Sigmoid colon (tissue), 7 donors: ENCODE results near the gene BCAS3. TPM values are rescaled to one million over a fixed set of nuclear protein-coding genes. Genes with fewer than 3 reads are reported as not detected.

Source experiments
- DNase-seq: peaks from one replicate; pipeline ENCODE4 v3.0.0-alpha.2; 2019
- H3K27ac ChIP-seq, 4 donors: fragments of 200-600 bp; sonication (generic); one replicate each; pipeline ENCODE4 v1.5.1; 2016 to 2019; ENCODE audit warnings: mild to moderate bottlenecking in 1 of 4
- H3K27me3 ChIP-seq, 3 donors: fragments of 200-600 bp; sonication (generic); one replicate each; pipeline ENCODE4 v1.5.1; 2019; ENCODE audit warnings: mild to moderate bottlenecking in 1 of 3
- H3K36me3 ChIP-seq, 4 donors: fragments of 200-600 bp; sonication (generic); one replicate each; pipeline ENCODE4 v1.5.1; 2016 to 2019
- H3K4me1 ChIP-seq, 4 donors: fragments of 200-600 bp; sonication (generic); one replicate each; pipeline ENCODE4 v1.5.1; 2017 to 2019
- H3K4me3 ChIP-seq, 4 donors: fragments of 200-600 bp; sonication (generic); one replicate each; pipeline ENCODE4 v1.5.1; 2017 to 2019; ENCODE audit warnings: mild to moderate bottlenecking in 2 of 4, moderate library complexity in 1 of 4
- H3K9me3 ChIP-seq, 4 donors: fragments of 200-600 bp in 3 of 4; sonication (generic) in 3 of 4; one replicate each; pipeline versions ENCODE4 v1.5.1 to v1.6.1; 2013 to 2019
- CTCF ChIP-seq, 4 experiments: fragments of 450-650 bp in 3 of 4; fragments of 200-600 bp in 1 of 4; IDR thresholded peaks; one replicate each; pipeline ENCODE4 v1.5.1; 2016 to 2019; ENCODE audit warnings: antibody characterized with exemption in 4 of 4, mild to moderate bottlenecking in 3 of 4, moderate library complexity in 2 of 4
- EP300 ChIP-seq, 4 donors: sonication (generic); formaldehyde crosslinking; IDR thresholded peaks; one replicate each; pipeline ENCODE4 v1.6.1; 2017; ENCODE audit warnings: antibody characterized with exemption in 4 of 4
- POLR2A ChIP-seq, 2 donors: fragments of 450-650 bp; IDR thresholded peaks; one replicate each; pipeline ENCODE4 v1.6.1; 2016; ENCODE audit warnings: antibody characterized with exemption in 2 of 2, mild to moderate bottlenecking in 2 of 2, moderate library complexity in 2 of 2
- POLR2AphosphoS5 ChIP-seq, 4 donors: sonication (generic); formaldehyde crosslinking; IDR thresholded peaks; one replicate each; pipeline ENCODE4 v1.6.1; 2017; ENCODE audit warnings: antibody characterized with exemption in 4 of 4
- WGBS, 2 donors: extraction: QIAGEN DNeasy Blood & Tissue Kit; methylation state at CpG; one replicate each; pipeline ENCODE4 v1.1.7; 2013; 5-methylcytosine and 5-hydroxymethylcytosine counted together
- intact Hi-C: fragments of 100-400 bp; cut with DNase I; formaldehyde crosslinking; loops from one replicate; pipeline ENCODE4 v1.15.1; 2023
- polyA plus RNA-seq, 3 donors: library from polyadenylated mRNA; stranded (reverse); fragments of 200-250 nt; gene quantifications; one replicate each; pipeline ENCODE4 v1.2.3, GENCODE V29; 2013
- total RNA-seq, 4 donors: library from RNA; depleted of rRNA; stranded (reverse); fragments of >200 nt; gene quantifications; one replicate each; pipeline ENCODE4 v1.1.0, GENCODE V29; 2016
- donor health status: healthy with polysubstance abuse.
- donor health status: Bipolar disorder and iron deficiency.
- donor health status: healthy.

BCAS3 gene
- total and polyA plus RNA-seq, 7 donors = 6.3 to 38.5 (median 28.5) TPM

GRCh38 chr17:61390479-61390791, 712.8 kb downstream of the BCAS3 start:
- no peaks in the 10 kb centered on the region for H3K9me3 ChIP-seq
- intact Hi-C loops = no loop called here
- no peak overlapping the region for H3K4me3 ChIP-seq
- peaks cover 0 to 36% (median 17%) of the 10 kb centered on the region in 3 donors for H3K27me3 ChIP-seq
- 93% methylated on average over 11 of the region's 11 CpGs for WGBS, 2 donors
- no peak for TF ChIP-seq POLR2A (IDR thresholded peaks at IDR 0.05)
- H3K36me3 ChIP-seq = no peaks in the 10 kb centered on the region
- no peak overlapping the region for H3K27ac ChIP-seq
- H3K4me1 ChIP-seq = peaks cover 0 to 10% (median 5%) of the 10 kb centered on the region in 4 donors
- DNase-seq = no peak

GRCh38 chr17:61391595-61392291, 714.1 kb downstream of the BCAS3 start:
- H3K36me3 ChIP-seq = no peaks in the 10 kb centered on the region
- 92 to 94% methylated on average over 19 of the region's 19 CpGs for WGBS, 2 donors
- peaks cover 0 to 18% (median 15%) of the 10 kb centered on the region in 4 donors for H3K4me1 ChIP-seq
- H3K4me3 ChIP-seq = no peak overlapping the region
- peaks cover 13 to 49% (median 30%) of the 10 kb centered on the region in 3 donors for H3K27me3 ChIP-seq
- no peak overlapping the region for H3K27ac ChIP-seq
- H3K9me3 ChIP-seq = no peaks in the 10 kb centered on the region
- TF ChIP-seq EP300 (IDR thresholded peaks at IDR 0.05) (no peak), CTCF (IDR thresholded peaks at IDR 0.05) (no peak), POLR2A (IDR thresholded peaks at IDR 0.05) (no peak), POLR2AphosphoS5 (IDR thresholded peaks at IDR 0.05) (no peak)
- intact Hi-C loops = no loop called here
- no peak for DNase-seq

- Histone ChIP-seq H3K4me1 (peaks cover 0 to 28% (median 24%) of the 10 kb centered on the region in 4 donors), H3K27ac (no peak overlapping the region)
Measured at GRCh38 chr17:61392679-61393078, 715.0 kb downstream of the BCAS3 start.

GRCh38 chr17:61393550-61393903, 715.9 kb downstream of the BCAS3 start:
- intact Hi-C loops = no loop called here
- H3K9me3 ChIP-seq = no peaks in the 10 kb centered on the region
- H3K27ac ChIP-seq = no peak overlapping the region
- WGBS, 2 donors = 87 to 88% methylated on average over 3 of the region's 3 CpGs
- DNase-seq = no peak
- TF ChIP-seq POLR2A (IDR thresholded peaks at IDR 0.05) (no peak), CTCF (IDR thresholded peaks at IDR 0.05) (no peak), POLR2AphosphoS5 (IDR thresholded peaks at IDR 0.05) (no peak), EP300 (IDR thresholded peaks at IDR 0.05) (no peak)
- H3K4me1 ChIP-seq = peaks cover 0 to 35% (median 29%) of the 10 kb centered on the region in 4 donors
- no peaks in the 10 kb centered on the region for H3K36me3 ChIP-seq
- H3K4me3 ChIP-seq = no peak overlapping the region
- peaks cover 29 to 65% (median 47%) of the 10 kb centered on the region in 3 donors for H3K27me3 ChIP-seq

More at GRCh38 chr17:61392679-61393078, 715.0 kb downstream of the BCAS3 start:
- no peak for DNase-seq
- peaks cover 22 to 58% (median 40%) of the 10 kb centered on the region in 3 donors for H3K27me3 ChIP-seq
- WGBS, 2 donors = 87 to 91% methylated on average over 3 of the region's 3 CpGs
- intact Hi-C loops = no loop called here
- no peak overlapping the region for H3K4me3 ChIP-seq
- no peaks in the 10 kb centered on the region for H3K9me3 ChIP-seq
- H3K36me3 ChIP-seq = no peaks in the 10 kb centered on the region
- TF ChIP-seq EP300 (IDR thresholded peaks at IDR 0.05) (no peak), POLR2AphosphoS5 (IDR thresholded peaks at IDR 0.05) (no peak), POLR2A (IDR thresholded peaks at IDR 0.05) (no peak), CTCF (IDR thresholded peaks at IDR 0.05) (no peak)

GRCh38 chr17:61393904-61394629, 716.4 kb downstream of the BCAS3 start:
- H3K9me3 ChIP-seq = no peaks in the 10 kb centered on the region
- DNase-seq = no peak
- intact Hi-C loops = no loop called here
- peaks cover 34 to 65% (median 47%) of the 10 kb centered on the region in 3 donors for H3K27me3 ChIP-seq
- H3K27ac ChIP-seq = peak overlapping the region in 1 of 4 donors; percentile 39
- no peaks in the 10 kb centered on the region for H3K36me3 ChIP-seq
- peaks cover 0 to 40% (median 34%) of the 10 kb centered on the region in 4 donors for H3K4me1 ChIP-seq
- WGBS, 2 donors = 85 to 87% methylated on average over 7 of the region's 7 CpGs
- TF ChIP-seq POLR2A (IDR thresholded peaks at IDR 0.05) (no peak), EP300 (IDR thresholded peaks at IDR 0.05) (no peak), POLR2AphosphoS5 (IDR thresholded peaks at IDR 0.05) (no peak), CTCF (IDR thresholded peaks at IDR 0.05) (no peak)
- no peak overlapping the region for H3K4me3 ChIP-seq
